NCI-H1092 treated with DMSO at 0.1 percent for 48 hours (cell line): ENCODE measurements around the gene ABTB2.

ENCODE experiments used
- DNase-seq: peaks from one replicate; lab custom pipeline; 2025; lab: John Stamatoyannopoulos, UW

ABTB2 gene

DNA sequence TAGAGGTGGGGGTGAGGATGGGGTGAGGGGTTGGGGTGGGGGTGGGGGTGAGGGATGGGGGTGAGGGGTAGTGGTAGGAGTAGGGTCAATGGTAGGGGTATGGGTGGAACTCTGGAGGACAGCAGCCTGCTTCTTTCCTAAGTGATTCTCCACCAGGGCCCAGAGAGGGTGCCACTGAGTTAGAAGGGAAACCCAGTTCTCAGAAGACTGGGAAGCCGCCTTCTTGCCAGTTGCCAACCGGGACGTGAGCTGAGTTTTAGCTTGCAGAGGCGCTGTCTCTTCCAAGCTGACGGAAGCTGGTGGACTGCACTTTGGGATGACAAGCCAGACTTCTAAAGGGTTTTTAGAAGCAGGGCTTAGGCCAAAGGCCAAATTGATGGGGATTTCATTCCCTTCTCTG, 148.0 kb downstream of the ABTB2 start:
- no peak for DNase-seq

DNA sequence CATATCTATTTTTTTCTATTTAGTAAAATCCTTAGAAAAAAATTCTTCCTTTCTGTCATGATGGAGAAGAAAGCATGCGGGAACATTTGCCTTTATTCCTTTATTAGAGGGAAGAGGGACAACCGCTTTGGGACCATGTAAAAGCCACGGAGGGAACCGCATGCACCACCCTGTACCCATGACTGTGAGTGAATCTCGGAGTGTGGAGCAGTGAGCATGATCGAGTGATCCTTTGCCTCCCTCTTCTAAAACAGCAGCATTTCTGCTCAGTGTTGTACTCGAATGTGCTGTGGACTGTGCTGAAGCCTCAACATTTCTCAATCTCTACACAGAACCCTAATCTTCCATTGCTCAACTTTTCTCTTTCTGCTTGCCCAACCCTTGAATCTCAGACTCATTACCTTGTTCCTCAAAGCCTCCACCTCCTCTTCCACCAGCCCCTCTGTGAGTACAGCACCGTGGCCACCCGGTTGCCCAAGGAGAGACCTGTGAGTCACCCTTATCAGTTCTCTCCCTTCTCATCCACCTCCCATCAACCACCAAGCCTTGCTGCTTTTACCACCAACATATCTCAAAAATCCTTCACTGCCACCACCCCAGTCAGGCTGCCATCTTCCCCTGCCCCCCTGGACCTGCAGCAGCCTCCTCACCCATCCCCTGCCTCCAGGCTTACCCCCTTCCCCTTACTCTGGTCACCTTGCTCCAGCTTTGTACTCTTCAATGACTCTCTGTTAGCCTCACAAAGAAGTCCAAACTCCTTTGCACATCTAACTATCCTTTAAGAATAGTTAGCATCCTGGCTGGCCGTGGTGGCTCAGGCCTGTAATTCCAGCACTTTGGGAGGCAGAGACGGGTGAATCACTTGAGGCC, 149.3 kb downstream of the ABTB2 start:
- DNase-seq: no peak

DNA sequence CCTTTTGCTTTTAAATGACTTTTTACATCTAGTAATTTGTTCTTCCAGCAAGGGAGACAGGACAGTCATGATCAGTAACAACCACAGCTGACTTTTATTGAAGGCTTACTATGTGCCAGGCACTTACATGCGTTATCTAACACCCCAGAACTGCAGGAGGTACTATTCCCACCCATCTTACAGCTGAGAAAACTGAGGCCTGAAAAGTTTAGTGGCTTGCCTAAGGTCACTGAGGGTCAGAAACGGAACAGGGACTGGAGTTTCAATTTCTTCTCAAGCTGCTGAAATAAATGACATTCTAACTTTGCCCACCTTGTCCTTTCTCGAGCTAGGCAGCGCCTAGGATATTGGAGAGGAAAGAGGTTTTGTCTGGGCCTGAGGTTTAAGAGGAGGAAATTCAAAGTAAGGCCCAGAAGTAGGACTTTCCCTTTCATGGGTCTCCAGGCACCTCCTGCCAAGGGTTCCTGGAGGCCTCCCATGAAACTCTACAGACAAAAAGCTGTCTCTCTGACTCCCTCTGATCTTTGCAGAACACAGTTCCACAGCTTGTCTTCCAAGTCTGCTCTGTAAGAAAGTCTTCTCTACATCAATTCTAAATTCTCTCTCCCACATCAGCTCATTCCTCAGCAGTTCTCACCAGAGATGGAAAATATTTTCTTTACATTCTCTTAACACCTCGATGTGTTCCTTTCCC, 150.2 kb downstream of the ABTB2 start:
- no peak for DNase-seq

DNA sequence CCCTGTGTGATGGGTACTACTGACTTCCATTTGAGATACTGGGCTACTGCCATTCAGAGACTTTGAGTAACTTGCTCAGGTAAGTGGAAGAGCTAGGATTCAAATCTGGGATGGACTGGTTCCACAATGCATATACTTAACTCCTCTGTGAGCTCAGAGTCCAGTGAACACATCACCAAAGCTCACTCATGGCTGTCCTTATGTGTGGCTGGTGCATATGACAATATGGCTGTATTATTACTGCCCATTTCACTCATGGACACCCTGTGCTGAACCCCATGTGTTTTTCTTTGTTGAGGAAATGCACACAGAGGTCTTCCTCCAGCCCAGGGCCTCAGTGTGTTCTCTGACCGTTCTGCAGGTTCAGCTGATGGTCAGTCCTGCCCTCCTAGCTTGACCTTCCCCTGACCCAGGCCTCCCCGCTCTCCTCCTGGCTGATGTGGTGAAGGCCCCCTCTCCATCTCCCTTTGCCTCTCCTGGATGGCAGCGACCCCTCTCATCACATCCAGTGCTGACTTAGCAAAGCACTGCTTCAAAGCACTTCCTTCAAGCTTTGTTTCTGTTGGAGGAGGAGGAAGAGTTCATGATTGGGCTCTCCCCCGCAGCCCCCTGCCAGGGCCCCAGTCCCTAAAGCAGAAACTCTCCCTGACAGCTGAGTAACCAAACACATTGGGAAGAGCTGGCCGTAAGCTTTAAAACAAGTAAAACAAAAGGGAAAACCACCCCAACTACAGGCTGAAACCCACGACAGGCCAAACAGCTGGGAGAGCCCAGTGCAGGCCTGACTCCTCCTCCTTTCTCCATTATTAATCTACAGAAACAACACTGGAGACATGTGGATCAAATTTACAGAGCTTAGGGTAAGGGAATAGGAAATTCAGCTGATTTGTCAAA, 151.2 kb downstream of the ABTB2 start:
- DNase-seq: no peak

DNA sequence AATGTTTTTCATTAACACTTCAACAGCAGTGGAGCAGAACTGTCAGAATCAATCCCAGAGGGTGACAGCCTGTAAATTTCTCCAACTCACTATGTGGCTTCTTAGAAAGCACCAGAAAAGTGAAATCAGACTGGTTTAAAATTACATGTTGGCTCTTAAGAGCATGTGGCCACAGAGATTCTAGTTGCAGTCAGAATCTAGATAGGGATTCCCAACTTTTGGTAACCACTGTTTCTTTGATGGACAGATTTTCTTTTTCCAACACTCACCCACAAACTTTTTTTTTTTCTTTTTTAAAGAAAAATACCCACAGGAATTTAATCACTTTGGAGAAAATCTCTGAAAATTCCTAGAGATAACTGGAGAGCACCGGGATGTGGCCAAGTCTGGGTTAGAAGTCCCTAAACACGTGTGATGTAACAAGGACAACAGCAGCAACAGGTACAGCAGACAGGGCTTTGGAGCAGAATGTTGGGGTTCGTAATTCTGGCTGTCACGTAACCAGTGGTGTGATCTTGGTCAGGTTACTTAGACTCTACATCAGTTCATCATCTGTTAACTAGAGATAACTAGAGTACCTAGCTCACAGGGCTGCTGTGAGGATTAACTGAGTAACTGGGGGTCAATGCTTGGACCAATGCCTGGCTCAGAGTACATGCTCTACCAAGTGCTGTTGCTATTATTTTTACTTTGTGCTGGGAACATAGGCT, 152.3 kb downstream of the ABTB2 start:
- no peak for DNase-seq

DNA sequence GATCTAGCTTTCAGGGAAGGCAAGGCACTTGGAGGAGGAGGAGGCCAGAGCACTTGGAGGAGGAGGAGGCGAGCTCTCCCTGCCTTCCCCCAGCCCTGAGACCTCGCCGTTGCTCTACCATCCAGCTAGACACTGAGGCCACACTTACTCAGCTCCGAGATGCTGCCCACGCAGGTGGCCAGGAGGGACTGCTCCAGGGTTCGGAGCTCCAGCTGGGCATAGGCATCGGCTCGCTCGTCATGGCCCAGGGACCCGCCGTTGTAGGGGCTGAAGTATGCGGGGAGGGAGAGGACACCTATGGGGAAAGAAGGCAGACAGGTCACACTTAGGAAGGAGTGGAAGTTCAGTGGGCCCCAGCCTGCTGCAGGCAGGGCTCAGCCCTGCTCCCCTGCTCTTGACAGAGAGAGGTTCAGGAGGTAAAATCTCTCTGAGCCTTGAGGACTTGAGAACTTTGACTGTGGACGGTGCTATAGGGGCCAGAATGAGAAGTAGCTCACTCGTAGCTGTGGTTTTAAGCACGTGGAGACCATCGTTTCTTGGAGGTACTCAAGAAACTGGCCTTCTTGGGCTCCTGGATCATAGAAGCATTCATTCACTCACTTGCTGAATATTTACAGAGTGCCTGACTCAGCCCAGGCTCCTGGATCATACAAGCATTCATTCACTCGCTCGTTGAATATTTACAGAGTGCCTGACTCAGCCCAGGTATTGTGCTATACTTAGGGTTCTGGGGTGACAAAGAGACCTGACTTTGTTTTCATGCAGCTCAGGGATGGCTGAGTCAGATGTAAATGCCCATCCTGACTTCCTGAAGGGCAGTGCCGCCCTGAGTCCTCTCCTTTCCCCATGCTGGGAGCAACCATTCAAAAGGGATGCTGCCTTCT, 153.2 kb downstream of the ABTB2 start:
- no peak for DNase-seq

DNA sequence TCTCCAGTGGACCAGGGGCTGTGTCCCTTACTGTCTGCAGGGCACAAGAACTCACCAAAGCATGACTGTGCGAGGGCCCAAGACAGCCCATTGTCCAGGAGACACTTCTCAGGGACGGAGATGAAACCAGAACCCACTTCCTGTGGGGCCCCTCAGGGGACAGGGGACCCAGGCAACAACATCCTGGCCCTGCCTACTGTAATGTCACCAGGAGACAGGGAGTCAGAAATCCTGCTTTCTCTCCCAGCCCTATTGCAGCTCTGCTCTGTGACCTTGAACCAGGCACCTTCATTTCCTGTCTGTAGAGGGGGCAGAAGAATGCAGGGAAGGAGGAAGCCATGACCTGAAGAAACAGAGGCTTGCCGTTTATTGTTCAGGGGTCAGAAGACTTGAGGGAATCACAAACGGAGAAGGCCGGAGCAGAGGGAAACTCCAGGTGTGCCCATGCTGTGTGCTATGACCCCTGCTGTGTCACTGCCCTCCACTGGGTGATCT, 154.4 kb downstream of the ABTB2 start:
- no peak for DNase-seq

DNA sequence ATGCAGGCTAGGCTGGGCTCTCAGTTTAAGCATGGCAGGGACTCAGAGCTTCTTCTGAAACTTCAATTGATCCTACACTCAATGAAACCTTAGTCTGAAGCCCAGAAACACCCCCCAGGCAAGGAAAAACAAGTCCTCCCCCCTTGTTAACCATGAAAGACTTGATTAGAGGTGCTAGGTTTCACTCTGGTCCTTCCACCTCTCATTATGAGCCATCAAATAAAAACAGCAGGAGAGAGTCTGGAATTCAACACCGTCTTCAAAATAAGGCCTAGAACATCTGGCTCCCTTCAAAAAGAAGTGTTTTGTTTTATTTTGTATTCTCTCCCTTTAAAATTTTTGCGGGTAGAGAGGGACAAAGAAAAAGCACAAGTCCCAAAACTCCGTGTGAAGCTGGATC, 156.7 kb downstream of the ABTB2 start:
- DNase-seq: no peak

DNA sequence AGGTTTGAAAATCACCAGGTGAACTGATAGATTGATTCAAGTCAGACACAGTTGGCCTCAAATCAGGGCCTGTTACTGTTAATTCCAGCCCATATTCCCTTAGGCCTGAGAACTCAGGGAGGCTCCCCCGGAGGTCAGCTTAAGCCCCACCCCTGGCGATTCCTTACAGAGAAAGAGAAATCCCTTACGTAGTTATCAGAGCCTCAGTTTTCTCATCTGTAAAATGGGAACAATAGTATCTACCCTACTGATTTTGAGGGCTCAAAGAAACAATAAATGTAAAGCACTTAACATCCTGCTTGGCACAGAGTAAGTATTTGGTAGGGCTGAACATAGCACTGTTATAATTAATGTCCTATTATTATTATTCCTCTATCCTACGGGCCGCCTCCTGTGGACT, 158.3 kb downstream of the ABTB2 start:
- no peak for DNase-seq

DNA sequence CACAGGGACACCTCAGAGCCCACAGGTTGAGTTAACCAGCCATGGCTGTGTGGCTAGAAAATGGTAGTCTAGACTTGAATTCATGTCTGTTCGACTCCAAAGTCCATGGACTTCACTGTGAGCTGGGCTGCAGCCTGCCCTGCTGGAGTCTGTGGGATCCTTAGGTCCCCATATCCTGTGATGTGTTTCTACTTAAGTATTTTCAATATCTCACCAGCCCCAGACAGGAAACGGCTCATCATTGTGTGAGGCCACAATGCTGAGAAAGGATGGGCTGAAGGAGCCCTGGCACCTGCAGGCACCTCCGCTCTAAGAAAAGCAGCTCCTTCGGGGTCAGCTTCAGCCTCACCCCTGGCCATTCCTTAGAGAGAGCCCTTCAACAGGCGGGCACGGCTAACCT, 159.3 kb downstream of the ABTB2 start:
- no peak for DNase-seq

DNA sequence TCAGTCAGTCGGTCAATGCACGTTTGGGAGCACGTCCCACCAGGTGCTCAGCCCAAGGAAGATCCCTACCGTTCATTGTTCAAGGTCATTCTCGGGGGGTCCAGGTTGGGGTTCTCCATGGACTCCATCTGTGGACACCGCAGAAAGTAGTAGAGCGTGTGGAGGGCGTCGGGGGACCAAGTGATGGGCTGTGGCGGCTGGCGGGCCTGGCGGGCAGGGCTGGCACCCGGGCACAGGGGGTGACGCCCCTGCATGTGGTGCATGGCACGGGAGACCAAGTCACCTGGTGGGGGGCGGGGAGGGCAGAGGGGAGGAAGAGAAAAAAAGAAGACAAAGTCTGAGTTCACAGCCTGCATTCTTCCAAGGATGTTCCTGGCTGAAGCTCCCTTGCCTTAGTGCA, 160.6 kb downstream of the ABTB2 start:
- DNase-seq: no peak

DNA sequence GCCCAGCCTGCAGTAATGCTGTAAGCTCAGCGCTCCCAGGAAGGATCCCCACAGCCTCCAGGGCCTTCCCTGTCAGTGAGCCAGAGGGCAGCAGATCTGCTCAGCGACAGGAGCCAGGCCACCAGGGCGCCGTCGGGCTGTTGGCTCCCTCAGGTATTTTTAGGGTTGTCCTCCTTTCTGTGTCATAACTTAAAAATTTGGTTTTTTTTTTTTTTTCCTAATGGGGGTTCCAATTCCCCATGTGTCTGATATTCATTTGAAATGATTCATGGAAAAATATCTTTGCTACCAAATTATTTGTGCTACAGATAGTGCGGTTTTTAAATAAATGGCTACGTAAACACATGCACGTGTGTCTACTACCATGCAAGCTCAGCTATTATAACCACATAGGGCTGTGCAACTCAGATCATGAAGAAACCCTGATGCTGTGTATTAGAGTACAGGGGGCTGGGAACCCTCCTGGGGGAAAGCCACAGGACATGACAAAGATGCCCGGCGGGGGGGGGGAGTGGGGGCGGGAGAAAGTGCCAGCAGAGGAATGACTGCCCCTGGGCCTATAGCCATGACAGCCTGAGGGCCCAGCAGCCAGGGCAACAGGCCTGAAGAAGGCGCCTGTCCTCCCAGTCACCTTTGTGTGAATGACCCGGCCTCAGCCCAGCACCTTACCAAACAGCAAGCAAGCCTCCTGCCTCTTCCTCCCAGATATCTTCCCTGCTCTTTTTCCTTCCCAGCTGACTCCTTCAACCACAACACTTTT, 163.1 kb downstream of the ABTB2 start:
- DNase-seq: no peak

DNA sequence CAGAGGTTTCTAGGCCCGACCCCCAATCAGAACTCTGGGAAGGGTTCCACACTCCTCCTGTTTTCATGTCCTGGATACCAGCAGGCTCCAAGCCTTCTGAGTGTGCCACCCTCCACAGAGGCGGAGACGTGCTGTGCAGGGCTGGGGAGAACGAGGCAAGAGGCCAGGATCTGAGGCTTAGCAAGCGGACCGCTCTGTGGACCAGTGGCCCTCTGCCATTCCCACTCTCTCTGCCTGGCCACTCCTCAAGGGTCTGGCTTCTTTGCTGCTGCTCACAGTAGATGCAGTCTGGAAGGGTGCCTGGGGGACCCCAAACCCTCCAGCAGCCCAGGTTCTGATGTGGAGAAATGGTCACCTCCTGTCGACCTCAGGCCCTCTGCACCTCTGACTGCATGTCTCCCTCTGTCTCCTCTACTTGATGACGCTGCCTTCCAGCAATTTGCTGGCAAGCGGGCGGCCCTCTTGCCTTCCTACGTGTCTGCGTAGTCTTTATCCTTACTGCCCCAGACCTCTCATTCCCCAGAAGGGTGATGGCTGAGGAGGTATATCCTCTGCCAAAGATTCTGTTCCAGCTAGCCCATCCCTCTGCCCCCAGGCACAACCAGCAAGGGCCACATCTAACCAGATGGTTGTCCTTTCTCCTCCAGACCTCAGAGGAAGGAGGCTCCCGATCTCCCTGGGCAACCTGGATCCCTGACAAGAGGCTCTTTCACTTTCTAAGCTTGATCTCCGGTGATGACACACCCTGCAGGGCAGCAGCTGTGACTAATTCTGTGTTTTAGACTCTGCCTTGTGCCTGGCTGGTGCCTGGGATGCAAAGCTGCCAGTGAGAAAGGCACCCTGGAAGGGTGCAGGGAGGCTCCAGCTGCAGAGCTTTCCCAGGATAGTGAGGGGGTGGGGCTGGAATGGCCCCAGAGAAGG, 165.1 kb downstream of the ABTB2 start:
- DNase-seq: no peak

DNA sequence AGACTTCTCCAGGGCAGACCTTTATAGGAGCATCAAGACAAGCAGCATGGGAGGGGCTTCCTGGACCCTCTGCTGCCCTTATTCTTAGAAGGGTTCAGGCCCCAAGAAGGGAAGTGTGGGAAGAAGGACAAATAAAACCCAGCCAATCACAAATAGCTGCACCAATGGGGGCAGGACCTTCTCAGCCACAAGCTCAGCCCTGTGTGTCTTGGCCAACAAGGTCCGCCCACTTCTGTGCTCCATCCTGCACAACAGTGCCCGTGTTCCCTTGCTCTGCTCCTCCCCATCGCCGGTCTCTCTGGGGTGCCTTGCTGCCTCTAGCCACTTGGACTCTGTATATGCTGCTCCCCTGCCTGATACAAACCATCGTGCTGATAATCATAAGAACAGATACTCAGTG, 166.2 kb downstream of the ABTB2 start:
- DNase-seq: no peak

DNA sequence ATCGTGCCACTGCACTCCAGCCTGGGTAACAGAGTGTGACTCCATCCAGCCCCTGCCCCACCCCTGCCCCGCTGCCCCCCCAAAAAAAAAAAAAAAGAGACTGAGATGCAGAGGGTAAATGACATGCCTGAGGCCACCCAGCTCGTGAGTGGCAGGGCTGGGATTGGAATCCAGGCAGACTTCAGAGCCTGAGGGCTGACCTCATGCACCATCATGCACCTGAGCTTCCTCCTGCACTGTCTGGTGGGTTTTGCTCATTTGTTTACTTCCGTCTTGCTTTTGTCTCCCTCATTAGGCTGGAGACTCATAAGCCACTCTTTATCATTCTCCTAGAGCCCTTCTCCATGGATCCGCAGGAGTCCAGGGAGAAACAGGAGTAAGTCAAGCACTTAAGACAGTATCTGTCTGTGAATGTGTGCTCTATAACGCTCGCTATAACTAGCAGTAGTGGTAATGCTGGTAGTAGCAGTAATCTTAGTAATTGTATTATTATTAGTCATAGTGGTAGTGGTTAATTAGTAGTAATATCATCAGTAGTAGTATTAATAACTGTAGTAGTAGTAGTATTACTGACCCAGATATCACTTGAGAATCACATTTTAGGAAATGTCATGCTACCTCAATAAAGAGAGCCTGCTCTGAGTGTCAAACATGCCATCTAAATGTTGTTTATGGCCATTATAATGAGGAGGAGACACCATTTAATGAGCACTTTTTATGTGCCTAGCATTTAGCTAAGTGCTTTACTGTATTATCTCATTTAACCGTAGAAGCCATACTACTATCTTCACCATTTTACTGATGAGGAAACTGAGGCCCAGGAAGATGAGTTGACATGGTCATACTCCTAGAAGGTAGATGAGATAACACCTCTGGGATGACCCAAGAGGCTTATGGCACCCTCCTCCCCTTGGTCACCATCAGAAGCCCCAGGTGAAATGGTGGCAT, 167.3 kb downstream of the ABTB2 start:
- DNase-seq: no peak

DNA sequence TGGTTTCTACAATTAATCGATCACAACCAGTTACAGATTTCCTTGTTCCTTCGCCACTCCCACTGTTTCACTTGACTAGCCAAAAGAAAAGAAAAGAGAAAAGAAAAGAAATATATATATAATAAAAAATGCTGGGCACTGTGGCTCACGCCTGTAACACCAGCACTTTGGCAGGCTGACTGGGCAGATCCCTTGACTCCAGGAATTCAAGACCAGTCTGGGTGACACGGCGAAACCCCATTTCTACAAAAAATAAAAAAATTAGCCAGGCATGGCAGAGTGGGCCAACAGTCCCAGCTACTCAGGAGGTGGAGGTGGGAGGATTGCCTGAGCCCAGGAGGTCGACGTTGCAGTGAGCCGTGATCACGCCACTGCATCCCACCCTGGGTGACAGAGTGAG, 168.6 kb downstream of the ABTB2 start:
- no peak for DNase-seq

DNA sequence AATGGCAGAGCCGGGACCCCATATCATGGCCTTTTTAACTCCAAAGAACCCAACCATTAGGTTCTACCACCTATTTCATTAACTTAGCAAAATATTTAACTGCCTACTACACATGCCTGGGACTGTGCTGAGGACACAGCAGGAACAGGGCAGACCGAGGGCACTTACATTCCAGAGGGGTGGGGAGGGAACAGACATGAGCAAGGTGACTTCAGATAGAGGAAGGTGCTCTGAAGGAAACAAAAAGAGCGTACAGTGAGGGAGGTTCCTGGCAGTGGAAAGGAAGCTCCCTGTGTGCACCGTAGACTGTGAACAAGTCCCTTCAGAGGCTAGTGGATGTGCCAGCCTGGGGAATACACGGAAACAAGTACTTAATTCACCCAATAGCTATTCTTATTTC, 169.6 kb downstream of the ABTB2 start:
- no peak for DNase-seq
